CD4-positive, alpha-beta T cell treated with Interleukin-12 subunit alpha and Interleukin-12 subunit beta, for 1 hour (primary cell): Measurements from ENCODE around the gene MELK.
"Not testable (repeated sequence)": the region's sequence is repeated elsewhere in the genome, so short reads cannot be mapped to it uniquely, and the experiment has no call there.

Experiments
- DNase-seq: peaks from one replicate; pipeline ENCODE4 v3.0.0-alpha.2; 2020

MELK gene

GRCh38 chr9:36572515-36573418 lies at the start of gene MELK:
Gene MELK (plus strand): TSS chr9:36572895. CDS start chr9:36581682, 8,787 bp downstream.
- peak; percentile 85 for DNase-seq

GRCh38 chr9:36530224-36530623 lies 42.5 kb upstream of the MELK start:
- no peak for DNase-seq

DNA sequence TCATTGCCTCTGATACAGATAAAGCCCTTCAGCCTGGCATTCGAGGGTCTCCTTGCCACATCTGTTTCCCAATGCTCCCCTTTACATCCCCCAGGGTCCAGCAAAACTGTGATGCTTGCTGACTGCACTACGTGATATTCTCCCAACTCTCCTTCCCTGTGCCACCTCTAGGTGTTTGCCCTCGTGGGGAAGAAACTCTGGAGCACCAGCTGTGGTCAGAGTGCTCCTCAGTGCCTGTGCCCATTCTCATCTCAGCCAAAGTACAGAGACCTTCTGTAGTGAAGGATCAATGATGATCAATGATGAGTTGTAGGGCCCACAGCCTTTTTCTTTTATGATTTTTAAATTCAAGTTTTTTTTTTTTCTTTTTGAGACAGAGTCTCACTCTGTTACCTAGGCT lies 40.3 kb upstream of the MELK start:
- no peak for DNase-seq

GRCh38 chr9:36533726-36534125 lies 39.0 kb upstream of the MELK start:
- DNase-seq: not testable (repeated sequence)

GRCh38 chr9:36535107-36535506 lies 37.6 kb upstream of the MELK start:
- DNase-seq: no peak

GRCh38 chr9:36537861-36538260 lies 34.8 kb upstream of the MELK start:
- no peak for DNase-seq

- DNase-seq: no peak
Measured at GRCh38 chr9:36542355-36542754, 30.3 kb upstream of the MELK start.

DNA sequence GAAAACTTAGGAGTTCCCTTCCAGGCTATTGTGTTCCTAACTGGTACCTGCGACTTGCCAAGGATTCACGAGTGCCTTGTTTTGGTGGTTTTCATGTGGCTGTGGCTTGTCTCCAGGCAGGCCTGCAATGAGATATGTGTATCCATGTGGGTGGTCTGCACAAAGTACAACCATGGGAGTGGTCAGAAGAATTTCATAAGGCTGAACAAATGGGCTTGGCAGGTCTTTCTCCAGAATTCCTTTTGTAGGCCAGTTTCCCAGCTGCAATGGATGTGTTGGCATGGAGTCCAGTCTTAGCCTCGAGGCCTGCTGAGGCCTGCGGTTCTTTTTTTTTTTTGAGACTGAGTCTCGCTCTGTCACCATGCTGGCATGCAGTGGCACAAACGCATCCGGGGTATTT lies 28.8 kb upstream of the MELK start:
- no peak for DNase-seq

GRCh38 chr9:36547598-36547997 lies 25.1 kb upstream of the MELK start:
- DNase-seq: no peak

DNA sequence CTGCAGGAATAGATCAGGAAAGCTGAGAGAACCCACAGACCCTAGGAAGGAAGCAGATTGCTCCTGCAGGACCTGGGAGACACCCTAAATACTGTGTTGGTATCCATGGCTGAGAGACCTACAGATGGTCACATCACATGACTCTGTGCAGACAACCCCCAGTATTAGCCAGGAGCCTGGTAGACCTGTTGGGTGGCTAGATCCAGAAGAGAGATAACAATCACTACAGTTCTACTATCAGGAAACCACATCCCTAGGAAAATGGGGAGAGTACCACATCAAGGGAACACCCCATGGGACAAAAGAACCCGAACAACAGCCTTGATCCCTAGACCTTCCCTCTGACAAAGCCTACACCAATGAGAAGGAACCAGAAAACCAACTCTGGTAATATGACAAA lies 24.2 kb upstream of the MELK start:
- no peak for DNase-seq

GRCh38 chr9:36550135-36550534 lies 22.6 kb upstream of the MELK start:
- DNase-seq: no peak

- not testable (repeated sequence) for DNase-seq
Measured at GRCh38 chr9:36550631-36551098, 22.0 kb upstream of the MELK start.

DNA sequence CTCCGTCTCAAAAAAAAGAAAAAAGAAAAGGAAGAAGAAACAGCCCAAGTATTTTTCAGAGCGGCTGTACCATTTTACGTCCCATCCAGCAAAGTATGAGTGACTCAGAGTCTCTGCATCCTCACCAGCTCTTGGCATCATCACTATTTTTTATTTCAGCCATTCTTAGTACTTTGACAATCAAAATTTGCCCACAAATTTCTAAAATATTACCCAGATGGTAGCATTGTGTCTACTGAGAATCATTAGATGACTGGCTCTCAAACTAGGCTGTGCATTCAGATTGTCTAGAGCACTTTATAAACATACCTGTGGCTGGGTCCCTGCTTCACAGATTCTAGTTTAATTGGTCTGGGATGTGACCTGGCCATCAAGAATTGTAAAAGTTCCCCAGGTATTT lies 21.6 kb upstream of the MELK start:
- no peak for DNase-seq

- DNase-seq: no peak
Measured at GRCh38 chr9:36551910-36552309, 20.8 kb upstream of the MELK start.

DNA sequence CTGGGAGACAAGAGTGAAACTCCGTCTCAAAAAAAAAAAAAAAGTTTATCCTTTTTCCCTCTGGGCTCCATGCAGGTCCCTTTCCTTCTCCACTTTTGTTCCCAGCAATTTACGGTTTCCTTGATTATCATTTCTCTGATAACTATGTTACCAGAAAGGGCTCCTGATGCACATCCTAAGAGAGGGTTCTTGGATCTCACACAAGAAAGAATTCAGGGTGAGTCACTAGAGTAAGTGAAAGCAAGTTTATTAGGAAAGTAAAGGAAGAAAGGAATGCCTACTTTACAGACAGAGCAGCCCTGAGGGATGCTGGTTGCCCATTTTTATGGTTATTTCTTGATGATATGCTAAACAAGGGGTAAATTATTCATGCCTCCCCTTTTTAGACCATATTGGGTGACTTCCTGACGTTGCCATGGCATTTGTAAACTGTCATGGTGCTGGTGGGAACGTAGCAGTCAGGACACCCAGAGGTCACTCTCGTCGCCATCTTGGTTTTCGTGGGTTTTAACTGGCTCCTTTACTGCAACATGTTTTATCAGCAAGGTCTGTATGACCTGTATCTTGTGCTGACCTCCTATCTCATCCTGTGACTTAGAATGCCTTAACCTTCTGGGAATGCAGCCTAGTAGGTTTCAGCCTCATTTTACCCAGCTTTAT lies 13.5 kb upstream of the MELK start:
- DNase-seq: no peak

DNA sequence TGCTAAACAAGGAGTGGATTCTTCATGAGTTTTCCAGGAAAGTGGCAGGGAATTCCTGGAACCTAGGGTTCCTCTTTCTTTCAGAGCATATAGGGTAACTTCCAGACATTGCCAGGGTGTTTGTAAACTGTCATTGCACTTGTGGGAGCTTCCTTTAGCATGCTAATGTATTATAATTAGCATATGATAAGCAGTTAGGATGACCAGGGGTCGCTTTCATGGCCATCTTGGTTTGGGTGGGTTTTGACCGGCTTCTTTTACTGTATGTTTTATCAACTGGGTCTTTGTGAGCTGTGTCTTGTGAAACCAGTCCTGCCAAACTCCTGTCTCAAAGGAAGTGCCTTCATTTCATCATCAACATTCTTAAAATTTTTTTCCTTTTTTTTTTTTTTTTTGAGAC lies 11.9 kb upstream of the MELK start:
- no peak for DNase-seq

DNA sequence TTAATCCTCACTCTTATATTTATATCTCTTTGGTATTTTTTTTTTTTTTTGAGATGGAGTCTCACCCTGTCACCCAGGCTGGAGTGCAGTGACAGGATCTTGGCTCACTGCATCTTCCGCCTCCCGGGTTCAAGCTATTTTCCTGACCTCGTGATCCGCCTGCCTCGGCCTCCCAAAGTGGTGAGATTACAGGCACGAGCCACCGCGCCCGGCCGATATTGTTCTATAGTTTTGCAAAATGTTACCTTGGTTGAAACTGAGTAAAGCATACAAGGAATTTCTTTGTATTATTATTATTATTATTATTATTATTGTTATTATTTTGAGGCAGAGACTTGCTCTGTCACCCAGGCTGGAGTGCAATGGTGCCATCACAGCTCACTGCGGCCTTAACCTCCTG lies 9.9 kb upstream of the MELK start:
- DNase-seq: not testable (repeated sequence)

DNA sequence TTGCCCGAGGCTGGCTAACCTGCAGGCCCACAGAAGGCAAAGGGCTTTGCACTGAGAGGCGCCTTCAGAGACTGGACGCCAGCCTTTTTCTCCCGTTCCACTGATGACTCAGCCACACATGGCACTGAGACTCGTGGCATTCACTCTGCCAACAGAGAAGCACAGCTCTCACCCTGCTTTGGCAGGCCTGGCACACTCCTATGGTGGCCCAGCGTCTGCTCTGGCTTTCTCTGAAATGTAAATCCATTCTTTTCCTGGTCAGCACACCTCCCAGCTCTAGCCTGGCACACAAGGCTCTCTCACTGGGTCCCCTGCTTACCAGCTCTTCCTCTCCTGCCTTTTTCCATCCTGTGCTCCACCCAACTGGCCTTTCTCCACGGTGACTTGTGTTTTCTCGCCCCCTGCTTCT lies 5.9 kb upstream of the MELK start:
- no peak for DNase-seq

DNA sequence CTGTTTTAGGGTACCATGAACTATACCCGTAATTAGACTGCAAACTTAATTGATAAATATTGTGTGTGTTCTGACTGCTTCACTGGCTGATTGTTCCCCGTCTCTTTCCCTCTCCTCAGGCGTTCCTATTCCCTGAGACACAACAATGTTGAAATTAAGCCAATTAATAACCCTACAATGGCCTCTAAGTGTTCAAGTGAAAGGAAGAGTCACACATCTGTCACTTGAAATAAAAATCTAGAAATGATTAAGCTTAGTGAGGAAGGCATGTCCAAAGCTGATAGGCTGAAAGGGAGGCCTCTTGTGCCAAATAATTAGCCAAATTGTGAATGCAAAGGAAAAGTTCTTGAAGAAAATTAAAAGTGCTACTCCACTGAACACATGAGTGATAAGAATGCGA lies 4.0 kb upstream of the MELK start:
- not testable (repeated sequence) for DNase-seq

- DNase-seq: no peak
Measured at GRCh38 chr9:36571333-36571732, 1.4 kb upstream of the MELK start.

GRCh38 chr9:36574045-36574444 lies 1.4 kb downstream of the MELK start:
- DNase-seq: not testable (repeated sequence)

GRCh38 chr9:36575411-36575882 lies 2.8 kb downstream of the MELK start:
- no peak for DNase-seq

GRCh38 chr9:36576866-36577265 lies 4.2 kb downstream of the MELK start:
- no peak for DNase-seq
